Suppressor macrophage (primary cell): Measurements from ENCODE around the gene ACTL8.
A peak's percentile ranks its signal among the peaks of the same experiment; 100 is the strongest.

Experiments
- DNase-seq, 4 experiments: peaks; one replicate each; pipeline ENCODE4 v3.0.0-alpha.2; 2020 to 2022

ACTL8 gene

DNA sequence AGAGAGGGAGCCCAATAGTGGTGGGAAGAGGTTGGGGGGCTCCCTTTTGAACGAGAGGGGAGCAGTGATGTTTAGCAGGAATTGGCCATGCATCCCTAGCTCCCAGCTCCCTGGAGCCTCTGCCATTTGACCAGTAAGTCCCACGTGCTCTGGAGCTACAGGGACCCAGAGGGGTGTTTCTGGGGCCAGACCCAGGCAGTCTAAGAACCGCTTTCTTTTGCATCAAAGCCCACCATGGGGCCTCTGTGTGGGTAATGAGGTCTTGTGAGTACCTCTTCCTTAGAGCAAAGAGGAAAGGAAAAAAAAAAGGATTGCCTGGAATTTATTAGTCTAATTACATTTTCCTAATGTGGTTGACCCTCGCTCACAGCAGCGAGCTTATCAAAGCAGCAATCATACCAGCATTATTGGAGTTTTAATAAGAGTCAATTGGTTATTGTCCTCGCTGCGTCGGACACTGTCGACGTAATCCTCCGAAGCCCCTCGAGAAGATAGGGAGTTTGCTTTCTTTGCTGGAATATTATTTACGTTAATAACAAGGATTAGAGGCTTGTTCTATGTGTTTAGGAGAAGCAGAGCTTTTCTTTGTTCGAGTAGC, 17.6 kb downstream of the ACTL8 start:
- no peak for DNase-seq

DNA sequence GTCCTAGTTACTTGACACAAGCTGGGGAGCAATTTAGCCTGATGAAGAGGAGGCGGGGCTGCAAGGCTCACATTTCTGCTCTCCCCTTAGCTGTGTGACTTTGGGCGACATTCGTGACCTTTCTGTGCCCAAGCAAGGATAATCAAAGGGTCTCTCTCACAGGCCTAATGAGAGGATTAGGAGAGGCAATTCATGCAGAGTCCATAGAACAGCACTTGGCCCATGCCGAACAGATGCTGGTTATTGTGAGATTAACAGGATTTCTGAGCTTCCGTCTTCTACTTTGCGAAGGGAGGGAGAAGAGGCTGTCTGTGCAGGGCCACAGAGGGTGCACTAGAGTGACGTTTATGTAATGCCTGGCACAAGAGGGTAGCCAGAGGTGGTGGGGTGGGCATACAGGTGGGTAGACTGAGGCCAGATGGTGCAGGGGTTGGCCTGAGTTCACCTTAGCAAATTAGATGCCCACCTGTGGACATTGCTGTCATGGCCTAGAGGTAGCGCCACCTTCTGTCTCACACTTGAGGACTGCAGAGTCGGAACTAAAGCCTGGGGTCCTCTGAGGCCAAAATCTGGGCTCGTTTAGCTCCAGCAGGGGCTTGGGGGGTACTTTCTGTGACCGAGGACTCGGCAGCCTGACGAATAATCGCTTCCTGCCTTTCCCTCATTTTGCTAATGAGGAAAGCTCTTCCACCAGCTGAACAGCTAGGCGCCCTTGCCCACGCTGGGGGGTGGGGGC, 18.6 kb downstream of the ACTL8 start:
- DNase-seq, result no peak

DNA sequence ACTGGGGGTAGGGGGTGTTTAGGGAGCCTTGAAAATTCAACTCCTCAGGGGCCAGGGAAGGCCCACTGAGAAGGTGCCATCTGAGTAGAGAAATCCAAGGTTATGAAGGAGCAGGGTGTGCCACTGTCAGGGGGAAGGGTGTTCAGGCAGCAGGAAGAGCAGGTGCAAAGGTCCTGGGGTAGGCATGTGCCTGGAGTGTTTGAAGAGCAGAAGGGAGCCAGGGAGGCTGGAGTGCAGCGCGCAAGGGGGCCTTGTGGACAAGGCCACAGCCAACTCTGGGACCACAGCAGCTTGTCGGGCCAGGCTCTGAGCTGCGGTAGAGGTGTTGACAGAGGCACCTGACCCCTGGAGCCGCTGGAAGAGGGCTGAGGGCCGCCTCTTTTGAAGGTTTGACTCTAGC, 19.3 kb downstream of the ACTL8 start:
- DNase-seq, result no peak

DNA sequence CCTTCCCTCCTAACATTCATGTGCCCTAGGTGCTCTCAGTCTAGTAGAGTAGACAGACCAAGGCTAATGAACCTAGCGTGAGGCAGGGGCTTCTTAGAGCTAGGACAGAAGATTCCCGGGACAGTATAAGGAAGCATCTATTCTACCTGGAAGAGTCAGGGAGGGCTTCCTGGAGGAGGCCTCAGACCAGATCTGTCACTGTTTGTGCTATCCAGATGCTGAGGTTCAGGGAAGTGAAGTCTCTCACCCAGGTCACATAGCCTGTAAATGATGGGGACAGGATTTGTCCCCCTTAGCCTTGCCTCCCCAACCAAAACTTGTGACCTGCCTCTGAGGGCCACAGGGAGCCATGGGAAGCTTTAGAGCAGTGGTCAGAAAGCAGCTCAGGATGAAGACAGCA, 20.7 kb downstream of the ACTL8 start:
- no peak for DNase-seq

DNA sequence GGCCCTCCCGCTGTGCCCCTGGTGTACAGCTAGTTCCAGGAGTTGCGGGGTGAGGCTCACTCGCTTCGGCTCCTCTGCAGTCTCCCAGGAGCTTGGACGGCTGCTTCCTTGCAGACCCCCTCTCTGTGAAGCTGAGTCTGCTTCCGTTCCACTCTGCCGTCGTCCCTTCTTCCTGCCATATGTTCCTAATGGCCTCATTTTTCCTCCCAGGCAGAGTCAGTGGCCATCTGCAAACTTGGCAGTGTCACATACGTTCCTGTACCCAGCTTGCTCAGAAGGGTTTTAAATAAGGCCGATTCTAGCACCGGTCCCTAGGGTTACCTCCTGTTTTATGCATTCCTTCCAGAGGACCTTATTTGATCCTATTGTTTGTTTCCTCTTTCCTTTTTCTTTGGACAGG, 21.3 kb downstream of the ACTL8 start:
- DNase-seq, result no peak

DNA sequence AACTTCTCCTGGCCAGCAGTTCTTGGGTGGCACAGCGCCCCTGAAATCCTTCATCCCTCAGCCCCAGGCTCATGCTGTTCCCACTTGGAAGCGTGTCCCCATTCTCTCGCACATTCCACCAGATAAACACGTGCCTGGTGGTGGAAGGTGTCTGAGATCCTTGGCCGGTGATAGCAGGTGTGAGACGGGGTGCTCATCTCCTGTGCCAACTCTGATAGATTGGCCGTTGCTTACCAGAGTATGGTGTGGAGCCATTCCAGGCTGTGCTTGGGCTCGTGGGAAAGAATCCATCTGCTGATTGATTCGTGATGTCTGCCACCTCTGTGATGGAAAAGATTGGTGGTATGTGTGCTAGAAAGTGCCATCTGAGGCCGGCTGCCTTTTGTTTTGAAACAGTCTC, 22.2 kb downstream of the ACTL8 start:
- no peak for DNase-seq

DNA sequence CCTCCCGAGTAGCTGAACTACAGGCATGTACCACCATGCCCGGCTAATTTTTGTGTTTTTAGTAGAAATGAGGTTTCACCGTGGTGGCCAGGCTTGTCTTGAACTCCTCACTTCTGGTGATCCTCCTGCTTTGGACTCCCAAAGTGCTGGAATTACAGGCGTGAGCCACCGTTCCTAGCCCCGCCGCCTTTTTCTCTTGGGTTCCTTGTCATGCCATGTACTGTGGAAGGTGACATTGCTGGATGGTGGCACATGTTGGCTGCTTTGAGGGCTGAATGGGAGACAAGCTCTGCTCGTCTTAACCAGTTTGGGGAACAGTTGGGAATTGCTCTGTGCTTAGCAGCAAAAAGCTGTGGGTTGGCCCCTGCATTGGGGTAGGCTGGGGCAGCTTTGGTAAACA, 22.7 kb downstream of the ACTL8 start:
- no peak for DNase-seq

DNA sequence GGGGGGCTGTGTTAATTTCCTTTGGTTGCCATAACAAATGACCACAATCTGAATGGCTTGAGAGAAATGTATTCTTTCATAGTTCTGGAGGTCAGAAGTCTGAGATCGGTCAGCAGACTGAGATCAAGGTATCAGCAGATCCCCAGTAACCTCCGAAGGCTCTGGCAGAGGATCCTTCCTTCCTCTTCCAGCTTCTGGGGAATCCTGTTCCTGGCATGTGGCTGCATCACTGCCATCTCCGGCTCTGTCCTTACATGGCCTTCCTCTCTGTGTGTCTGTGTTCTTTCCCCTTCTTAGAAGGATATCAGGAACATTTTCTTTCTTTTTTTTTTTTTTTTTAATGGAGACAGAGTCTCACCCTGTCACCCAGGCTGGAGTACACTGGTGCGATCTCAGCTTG, 25.8 kb downstream of the ACTL8 start:
- no peak for DNase-seq

DNA sequence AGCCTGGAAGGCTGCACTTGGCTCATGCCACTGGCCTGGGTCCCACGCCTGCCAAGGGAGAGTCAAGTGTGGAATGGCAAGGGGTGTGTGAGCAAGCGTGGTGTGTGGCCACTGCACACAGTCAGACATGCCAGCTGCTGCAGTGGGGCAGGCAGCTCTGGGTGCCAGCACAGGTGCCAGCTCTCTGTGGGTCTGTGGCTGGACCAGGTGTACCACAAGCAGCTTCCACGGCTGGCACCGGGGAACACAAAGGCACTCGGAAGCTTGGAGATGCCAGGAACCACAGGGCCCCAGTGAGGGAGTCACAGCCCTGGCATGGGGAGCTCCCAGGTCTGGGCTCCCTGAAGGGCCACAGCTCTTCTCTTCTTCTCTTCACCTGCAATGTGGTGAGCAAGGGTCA, 34.8 kb downstream of the ACTL8 start:
- DNase-seq, result no peak

DNA sequence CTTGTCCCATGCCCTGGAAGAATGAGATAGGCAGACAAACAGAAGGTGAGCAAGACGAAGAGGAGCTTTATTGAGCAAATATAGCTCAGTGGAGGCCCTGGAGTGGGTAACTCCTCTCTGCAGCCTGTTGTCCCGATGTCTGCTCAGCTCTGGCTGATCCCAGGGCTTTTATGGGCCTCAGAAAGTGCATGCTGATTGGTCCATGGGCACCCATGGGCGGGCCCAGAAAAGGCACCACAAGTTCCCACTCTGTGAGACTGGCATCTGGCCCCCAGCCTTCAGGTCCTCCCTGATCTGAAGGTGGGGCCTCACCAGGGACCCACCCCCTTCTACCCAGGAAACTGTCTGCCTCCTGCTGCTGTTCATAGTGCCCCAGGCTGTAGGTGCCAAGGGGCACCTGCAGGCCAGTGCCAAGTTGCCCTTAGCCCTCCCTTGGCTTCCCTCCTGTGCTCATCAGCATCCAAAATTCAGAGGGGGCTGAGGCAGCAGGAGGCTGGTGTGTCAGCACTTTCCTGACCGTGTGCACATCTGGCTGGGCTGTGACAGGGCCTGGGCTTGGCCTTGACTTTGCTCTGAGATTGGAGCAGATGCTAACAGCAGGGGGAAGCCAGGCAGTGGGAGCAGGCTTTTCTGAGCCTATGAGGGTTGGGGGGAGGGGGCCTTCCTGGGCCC, 35.4 kb downstream of the ACTL8 start:
- no peak for DNase-seq

DNA sequence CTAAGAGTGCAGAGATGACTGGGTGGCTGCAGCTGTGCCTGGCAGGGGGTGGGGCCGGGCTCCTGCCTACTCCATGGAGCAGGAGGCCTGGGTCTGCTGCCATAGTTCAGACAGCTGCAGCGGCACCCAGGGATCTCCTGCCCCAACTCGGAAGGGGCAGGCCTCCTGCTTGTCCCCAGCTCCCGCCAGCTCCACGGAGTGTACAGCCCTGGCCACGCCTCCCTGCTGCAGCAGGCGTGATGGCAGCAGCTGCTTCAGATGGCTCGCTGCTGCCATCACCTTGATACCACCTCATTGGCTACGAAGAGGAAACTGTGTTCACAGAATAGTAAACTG, 35.9 kb downstream of the ACTL8 start:
- no peak for DNase-seq

DNA sequence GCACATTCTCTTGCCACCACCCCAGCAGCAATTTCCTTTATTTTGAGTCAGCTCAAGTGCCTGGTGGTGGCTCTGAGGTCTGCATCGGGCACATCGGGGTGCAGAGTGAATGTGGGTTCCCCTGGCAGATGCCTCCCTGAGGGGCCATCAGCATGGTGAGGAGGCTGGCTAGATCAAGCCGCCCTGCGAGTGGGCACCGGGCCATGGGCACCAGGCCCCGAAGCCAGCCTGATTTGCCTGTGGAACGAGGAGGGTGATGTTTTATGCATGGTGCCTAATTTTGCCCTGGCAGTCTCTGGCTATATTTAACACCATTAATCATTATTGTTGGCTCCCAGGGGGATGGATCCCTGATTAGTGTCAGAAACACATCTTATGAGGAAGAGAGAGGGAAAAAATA, 36.3 kb downstream of the ACTL8 start:
- no peak for DNase-seq

DNA sequence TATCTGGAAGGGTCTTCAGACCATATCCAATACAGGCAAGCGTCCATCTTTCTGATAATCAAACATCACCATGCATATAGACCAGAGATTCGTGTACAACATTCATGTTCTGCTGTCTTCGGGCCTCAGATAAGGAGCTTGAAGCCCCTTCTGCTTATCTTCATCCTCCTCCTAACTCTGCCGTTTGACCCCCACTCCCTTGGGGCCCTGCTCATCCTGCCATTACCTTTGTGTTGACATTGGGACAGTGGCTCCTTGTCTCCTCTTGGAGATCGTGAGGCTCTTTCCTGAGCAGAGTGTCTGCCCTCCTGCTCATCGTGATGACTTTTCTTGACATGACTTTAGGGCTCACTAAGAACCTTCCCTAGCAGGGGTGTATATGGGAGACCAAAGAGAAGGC, 37.3 kb downstream of the ACTL8 start:
- DNase-seq, result no peak

DNA sequence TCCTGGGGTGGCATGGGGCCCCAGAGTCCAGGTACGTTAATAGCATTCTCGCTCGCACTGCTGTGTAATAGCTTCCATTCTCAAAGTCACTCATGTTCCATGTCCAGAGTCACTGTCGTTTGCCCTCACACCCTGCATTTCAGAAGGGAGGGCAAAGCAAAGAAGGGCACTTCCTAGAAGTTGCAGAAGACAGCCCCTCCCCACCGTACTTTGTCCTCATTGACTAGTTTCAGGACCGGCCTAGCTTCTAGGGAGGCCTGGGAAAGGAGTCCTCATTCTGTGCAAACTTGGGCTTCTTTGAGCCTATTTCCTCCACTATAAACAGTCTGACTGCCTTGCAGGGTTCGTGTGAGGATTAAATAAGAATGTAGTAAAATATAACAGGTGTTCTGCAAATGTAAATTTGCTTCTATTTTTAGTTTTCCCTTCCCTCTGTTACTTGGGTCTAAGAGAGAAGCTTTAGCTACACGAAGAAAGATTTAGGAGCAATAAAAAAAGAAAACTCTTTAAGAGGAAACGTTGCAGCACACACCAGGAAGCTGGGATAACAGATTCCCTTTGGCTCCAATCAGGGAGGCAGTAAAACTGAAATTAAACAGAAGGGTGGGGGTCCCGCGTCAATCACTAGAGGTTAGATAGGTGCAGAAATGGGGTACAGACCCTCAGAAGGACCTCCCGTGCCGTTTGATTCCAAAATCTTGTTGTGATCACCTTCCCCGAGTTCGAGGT, 40.1 kb downstream of the ACTL8 start:
- no peak for DNase-seq

DNA sequence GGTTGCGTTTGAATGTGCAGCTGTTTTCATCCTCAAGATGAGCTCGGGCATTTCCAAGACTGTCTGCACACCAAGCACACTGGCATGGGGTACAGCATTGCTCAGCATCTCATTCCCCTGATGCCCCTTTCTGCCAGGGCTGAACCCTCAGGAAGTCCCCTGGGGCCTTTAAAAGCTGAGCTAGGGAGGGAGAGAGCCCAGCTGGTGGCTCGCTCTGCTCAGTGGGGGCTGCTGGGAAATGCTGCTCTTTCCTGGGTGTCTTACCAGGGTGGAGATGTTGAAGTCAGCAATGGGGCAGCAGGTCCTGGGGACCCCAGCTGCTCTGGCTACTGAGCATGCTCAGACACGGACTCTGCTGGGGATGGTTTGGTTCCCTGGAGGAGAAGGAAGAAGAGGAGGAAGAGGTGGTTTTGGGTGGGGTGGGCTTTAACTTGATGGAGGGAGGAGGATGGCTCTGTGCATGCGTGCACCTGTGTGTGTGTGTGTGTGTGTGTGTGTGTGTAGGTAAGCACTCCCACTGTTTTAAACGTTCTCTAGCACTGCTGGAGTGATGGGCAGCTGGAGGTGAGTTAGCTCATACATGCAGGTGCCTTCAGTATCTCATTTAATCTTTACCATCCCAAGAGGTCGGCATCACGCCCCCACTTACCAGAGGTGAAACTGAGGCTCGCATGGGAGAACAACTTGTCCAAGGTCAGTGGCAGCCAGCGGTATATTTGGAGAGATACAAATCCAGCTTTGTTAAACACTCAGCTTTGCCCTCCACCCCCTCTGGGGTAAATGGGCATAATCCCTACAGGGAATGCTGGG, 40.9 kb downstream of the ACTL8 start:
- no peak for DNase-seq

DNA sequence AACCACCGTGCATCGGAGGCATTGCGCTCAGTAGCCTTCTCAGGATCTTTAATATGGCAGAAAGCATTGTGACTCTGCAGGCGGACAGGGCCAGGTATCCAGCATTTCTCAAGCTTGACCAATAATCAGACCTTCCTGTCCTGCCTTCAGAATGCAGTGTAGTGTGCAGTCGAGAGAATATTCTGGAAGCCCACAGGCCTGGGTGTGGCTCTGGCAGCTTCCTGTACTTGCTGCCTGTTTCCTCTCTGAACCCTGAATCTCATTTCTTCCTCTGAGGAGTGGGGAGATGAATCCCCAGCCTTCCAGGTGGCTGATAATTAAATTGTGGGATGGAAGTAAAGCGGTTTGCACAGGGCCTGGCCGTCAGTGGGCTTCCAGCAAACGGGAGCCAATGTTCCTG, 42.3 kb downstream of the ACTL8 start:
- no peak for DNase-seq

DNA sequence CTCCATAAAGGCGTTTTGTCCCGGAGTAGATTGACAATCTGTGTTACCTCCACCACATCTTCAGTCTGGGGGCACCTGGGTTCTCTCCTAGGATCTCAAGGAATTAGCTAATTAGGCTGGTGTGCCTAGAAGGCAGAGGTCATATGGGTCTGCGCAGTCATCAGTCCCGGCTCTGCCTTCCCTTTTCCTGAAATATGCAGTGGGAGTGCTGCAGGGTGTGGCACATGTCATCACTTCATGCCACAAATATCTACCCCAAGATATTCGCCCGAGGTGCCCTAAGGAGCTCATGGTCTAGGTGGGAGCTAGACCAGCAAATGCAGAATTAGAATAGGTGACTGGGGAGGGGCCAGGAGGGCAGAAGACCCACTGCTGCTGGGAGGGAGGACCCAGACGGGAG, 42.9 kb downstream of the ACTL8 start:
- no peak for DNase-seq

DNA sequence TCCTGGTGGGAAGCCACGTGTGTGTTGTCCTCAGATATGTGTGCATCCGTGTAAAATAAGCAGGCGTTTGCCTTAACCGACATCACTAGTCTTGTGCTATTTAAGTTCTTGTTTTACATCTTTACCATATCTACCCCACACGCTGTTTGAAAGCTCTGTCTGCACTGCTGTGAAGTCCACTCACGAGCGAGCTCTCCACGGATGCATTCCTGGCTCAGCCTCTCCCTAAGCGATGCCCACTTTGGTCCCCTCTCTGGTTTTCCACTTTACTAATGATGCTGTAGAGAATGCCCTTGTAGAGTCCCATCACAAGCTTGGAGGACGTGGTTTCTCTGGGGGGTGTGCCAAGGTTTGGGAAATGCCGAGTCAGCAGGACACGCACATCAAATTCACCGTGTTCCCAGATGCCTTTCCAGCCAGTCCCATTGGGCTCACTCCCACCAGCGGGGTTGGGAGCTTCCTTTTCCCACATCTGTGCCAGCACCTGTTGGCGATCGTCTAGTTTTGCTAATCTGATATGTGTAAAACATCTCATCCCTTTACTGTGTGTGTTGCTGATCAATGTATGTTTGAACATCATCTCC, 43.8 kb downstream of the ACTL8 start:
- DNase-seq, result no peak

DNA sequence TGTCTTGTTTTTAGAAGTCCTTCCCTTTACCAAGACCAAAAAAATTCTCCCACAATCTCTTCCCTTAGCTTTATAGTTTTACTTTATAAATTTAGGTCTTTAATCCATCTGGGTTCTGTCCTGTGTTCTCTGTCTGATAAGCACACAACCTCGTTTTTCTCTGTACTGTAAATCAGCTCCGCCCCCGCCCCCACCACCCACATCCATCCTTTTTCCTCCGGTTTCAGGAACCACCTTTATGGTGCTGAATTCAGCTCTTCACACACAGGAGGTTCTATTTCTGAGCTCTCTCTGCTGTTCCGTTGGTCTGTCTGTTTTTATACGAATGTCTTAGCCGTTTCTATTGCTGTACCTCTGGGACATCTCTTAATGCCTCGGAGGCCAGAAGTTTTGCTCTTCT, 44.5 kb downstream of the ACTL8 start:
- peak in 2 of 4 experiments; percentile 7 to 8 for DNase-seq

DNA sequence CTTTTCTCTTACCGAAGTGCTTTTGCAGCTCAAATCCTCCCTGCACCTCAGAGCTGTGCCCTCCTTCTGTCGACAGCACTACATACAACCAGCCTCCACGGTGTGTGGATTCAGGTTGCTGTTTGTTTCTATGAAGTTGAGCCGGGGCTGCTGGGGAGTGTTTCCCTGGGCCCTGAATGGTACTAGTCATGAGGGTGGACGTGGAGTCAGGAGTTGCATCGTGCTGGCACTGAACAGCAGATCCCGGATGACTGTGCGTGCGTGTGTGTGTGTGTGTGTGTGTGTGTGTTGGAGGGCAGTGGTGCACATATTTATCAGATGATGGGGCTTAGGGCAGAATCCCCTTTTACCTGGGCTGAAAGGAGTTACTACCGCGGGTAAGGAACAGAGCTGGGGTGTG, 47.0 kb downstream of the ACTL8 start:
- DNase-seq, result no peak

DNA sequence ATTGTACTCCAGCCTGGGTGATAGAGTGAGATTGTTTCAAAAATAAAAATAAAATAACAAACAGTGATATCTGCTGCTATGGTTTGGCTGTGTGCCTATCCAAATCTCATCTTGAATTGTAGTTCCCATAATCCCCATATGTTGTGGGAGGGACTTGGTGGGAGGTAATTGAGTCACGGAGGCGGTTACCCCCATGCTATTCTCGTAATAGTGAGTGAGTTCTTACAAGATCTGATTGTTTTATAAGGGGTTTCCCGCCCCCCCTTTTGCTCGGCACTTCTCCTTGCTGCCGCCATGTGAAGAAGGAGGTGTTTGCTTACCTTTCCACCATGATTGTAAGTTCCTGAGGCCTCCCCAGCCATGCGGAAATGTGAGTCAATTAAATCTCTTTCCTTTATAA, 47.8 kb downstream of the ACTL8 start:
- DNase-seq, result no peak

DNA sequence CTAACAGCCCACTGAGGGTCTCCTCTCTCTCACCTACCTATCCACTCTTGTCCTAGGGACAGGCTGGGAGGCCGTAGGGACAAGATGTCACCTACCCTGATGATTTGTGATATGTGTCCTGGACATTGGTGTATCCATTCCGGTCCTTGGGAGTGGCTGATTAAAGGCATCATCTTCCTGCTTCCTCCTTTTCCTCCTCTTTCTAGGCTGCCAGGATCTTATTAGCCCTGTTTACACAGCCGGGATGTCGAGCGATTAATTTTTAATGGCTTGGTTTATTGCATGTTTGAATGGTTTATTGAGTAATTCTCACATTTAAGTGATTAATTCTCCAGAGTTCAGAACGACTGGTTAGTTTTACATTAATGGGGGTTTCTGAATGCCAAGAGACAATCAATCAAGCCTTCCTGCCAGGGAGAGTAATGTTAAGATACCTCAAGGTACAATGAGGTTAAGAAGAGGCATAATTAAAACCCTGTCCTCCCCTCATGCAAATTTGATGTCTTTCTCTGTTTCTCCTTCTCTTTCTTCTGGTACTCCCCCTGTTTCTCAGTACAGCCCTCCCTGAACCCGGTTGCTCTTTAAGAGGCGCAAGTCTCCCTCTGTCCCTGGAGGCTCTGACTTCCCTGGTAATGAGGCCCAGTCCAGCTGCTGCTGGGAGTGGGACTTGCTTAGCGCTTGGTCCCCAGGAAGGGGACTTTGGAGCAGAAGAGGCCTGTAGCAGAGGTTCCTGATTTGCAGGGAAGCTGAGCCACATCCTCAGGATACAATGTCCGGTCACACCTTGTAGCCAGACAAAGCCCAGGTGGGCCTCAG, 50.9 kb downstream of the ACTL8 start:
- DNase-seq, result no peak
